Stimulated activated CD8-positive, alpha-beta memory T cell treated with anti-CD3 and anti-CD28 coated beads, Interleukin-4, amount 100 ng/mL, for 1 hour (primary cell): ENCODE data around the gene SOX2.
A peak's percentile ranks its signal among the peaks of the same experiment; 100 is the strongest.

Source experiments
- DNase-seq, 2 donors: peaks; one replicate each; pipeline ENCODE4 v3.0.0-alpha.2; 2020; ENCODE audit warnings: low read depth in 2 of 2, low spot score in 1 of 2

SOX2 gene

GRCh38 chr3:181711325-181712135 is at the start of gene SOX2:
SOX2 (plus strand) TSS chr3:181711925; CDS start chr3:181712361, 436 bp downstream.
- DNase-seq, result no peak

GRCh38 chr3:181683563-181683962 is 28.2 kb upstream of the SOX2 start:
- no peak for DNase-seq

- no peak for DNase-seq
Measured at GRCh38 chr3:181687190-181687589, 24.5 kb upstream of the SOX2 start.

GRCh38 chr3:181687731-181688130 is 24.0 kb upstream of the SOX2 start:
- no peak for DNase-seq

GRCh38 chr3:181689546-181689945 is 22.2 kb upstream of the SOX2 start:
- no peak for DNase-seq

- DNase-seq, result no peak
Measured at GRCh38 chr3:181690769-181691168, 21.0 kb upstream of the SOX2 start.

GRCh38 chr3:181691901-181692300 is 19.8 kb upstream of the SOX2 start:
- DNase-seq, result no peak

GRCh38 chr3:181692311-181693145 is 19.2 kb upstream of the SOX2 start:
- no peak for DNase-seq

GRCh38 chr3:181693280-181693679 is 18.4 kb upstream of the SOX2 start:
- no peak for DNase-seq

GRCh38 chr3:181694805-181695660 is 16.7 kb upstream of the SOX2 start:
- no peak for DNase-seq

GRCh38 chr3:181695661-181696491 is 15.8 kb upstream of the SOX2 start:
- DNase-seq, result no peak

GRCh38 chr3:181696626-181697230 is 15.0 kb upstream of the SOX2 start:
- DNase-seq, result no peak

- no peak for DNase-seq
Measured at GRCh38 chr3:181698263-181698954, 13.3 kb upstream of the SOX2 start.

- DNase-seq, result no peak
Measured at GRCh38 chr3:181699171-181699903, 12.4 kb upstream of the SOX2 start.

- peak in 1 of 2 donors; percentile 9 for DNase-seq
Measured at GRCh38 chr3:181700168-181701087, 11.3 kb upstream of the SOX2 start.

- no peak for DNase-seq
Measured at GRCh38 chr3:181701096-181701495, 10.6 kb upstream of the SOX2 start.

GRCh38 chr3:181703601-181704420 is 7.9 kb upstream of the SOX2 start:
- DNase-seq, result no peak
